Activated CD8-positive, alpha-beta T cell treated with anti-CD3 and anti-CD28 coated beads, Interleukin-2, amount 10 ng/mL, durations not matched to agents 7 days and 5 days (primary cell): ENCODE results near the gene PNPLA7. TPM values are rescaled to one million over a fixed set of nuclear protein-coding genes. Genes with fewer than 3 reads are reported as not detected.
"Not testable (repeated sequence)": the region's sequence is repeated elsewhere in the genome, so short reads cannot be mapped to it uniquely, and the experiment has no call there.

Source experiments
- ATAC-seq: fragments of 150-1000 bp; cut with Tn5 transposase; one replicate; pipeline ENCODE4 v1.10.0; 2021; ENCODE audit warnings: moderate library complexity
- CTCF ChIA-PET: fragments of 350-600 bp; sonication (Branson Sonifier 250); formaldehyde crosslinking; loops from one replicate; lab custom pipeline; 2021; ENCODE audit warnings: antibody characterized with exemption; lab: Charles Lee
- POLR2A ChIA-PET: fragments of 350-600 bp; sonication (Branson Sonifier 250); formaldehyde crosslinking; loops from one replicate; lab custom pipeline; 2021; ENCODE audit warnings: antibody characterized with exemption; lab: Charles Lee
- DNase-seq: peaks from one replicate; pipeline ENCODE4 v3.0.0-alpha.2; 2020
- H3K27ac Mint-ChIP-seq: one replicate; pipeline ENCODE4 v1.8.0; 2021; ENCODE audit warnings: mild to moderate bottlenecking, mixed read lengths
- H3K27me3 Mint-ChIP-seq: one replicate; pipeline ENCODE4 v1.8.0; 2021; ENCODE audit warnings: low read depth, mixed read lengths
- H3K36me3 Mint-ChIP-seq: one replicate; pipeline ENCODE4 v1.8.0; 2021; ENCODE audit warnings: low read depth, mixed read lengths
- H3K4me1 Mint-ChIP-seq: one replicate; pipeline ENCODE4 v1.8.0; 2021; ENCODE audit warnings: low read depth, mixed read lengths
- H3K4me3 Mint-ChIP-seq: one replicate; pipeline ENCODE4 v1.8.0; 2021; ENCODE audit warnings: mild to moderate bottlenecking, mixed read lengths
- H3K9me3 Mint-ChIP-seq: one replicate; pipeline ENCODE4 v1.8.0; 2022; ENCODE audit warnings: mixed read lengths; ENCODE audit not compliant: insufficient read depth
- total RNA-seq, 2 experiments: library from RNA; stranded (reverse); gene quantifications; one replicate each; pipeline ENCODE4 v1.2.3, GENCODE V29; 2021

PNPLA7 gene
- total RNA-seq, 2 experiments from 2014 or later = 3.4 to 3.7 TPM

DNA sequence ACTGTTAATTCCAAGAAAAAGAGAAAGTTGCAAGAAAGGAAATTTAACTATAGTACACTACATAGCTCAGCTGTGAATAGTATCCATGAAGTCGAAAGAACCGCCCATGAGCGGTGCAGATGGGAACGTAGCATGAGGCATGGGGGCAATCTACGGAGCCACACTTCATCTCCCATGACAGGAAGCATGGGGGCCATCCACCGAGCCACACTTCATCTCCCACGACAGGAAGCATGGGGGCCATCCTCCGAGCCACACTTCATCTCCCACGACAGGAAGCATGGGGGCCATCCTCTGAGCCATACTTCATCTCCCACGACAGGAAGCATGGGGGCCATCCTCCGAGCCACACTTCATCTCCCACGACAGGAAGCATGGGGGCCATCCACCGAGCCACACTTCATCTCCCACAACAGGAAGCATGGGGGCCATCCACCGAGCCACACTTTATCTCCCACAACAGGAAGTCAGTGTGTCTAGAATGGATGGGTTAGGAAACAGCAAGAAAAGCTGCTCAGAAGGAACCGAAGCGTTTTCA, 13.5 kb downstream of the PNPLA7 start:
- Mint-ChIP-seq H3K4me1 (peaks cover 30% of the 10 kb centered on the region), H3K36me3 (peaks cover 21% of the 10 kb centered on the region), H3K4me3 (peak overlapping the region; percentile 5), H3K27ac (peak overlapping the region; percentile 93)
- not testable (repeated sequence) for H3K27me3 Mint-ChIP-seq, H3K9me3 Mint-ChIP-seq
- DNase-seq = peak; percentile 56
- POLR2A ChIA-PET = interaction anchor here (1.4 kb wide), 1 partner anchor 15 kb away, joined by 4 read pairs; the partner anchor contains the start of gene MRPL41
- CTCF ChIA-PET = interaction anchor here (1.3 kb wide), 1 partner anchor 11 kb away, joined by 4 read pairs; no protein-coding TSS in a partner anchor
- peak; percentile 60 for ATAC-seq

- CTCF ChIA-PET = interaction anchor here (0.7 to 1.5 kb wide), 5 partner anchors 10 to 112 kb away, joined by 3 to 7 read pairs (median 4); partner anchors contain the start of genes EXD3, MRPL41, NOXA1 and PNPLA7
- Mint-ChIP-seq H3K9me3 (peaks cover 5% of the 10 kb centered on the region), H3K27me3 (no peaks in the 10 kb centered on the region), H3K27ac (peak overlapping the region; percentile 79), H3K36me3 (peaks cover 21% of the 10 kb centered on the region), H3K4me3 (no peak overlapping the region), H3K4me1 (peaks cover 41% of the 10 kb centered on the region)
- no peak for DNase-seq
- ATAC-seq = no peak
- POLR2A ChIA-PET = no interaction called here
These were observed 15.1 kb downstream of the PNPLA7 start for GRCh38 chr9:137535120-137535428.

- DNase-seq (peak; percentile 31), ATAC-seq (peak; percentile 40)
- peaks cover 5% of the 10 kb centered on the region for H3K9me3 Mint-ChIP-seq
- peak overlapping the region; percentile 79 for H3K27ac Mint-ChIP-seq
- no peak overlapping the region for H3K4me3 Mint-ChIP-seq
- CTCF ChIA-PET = interaction anchor here (0.7 to 1.5 kb wide), 5 partner anchors 11 to 112 kb away, joined by 3 to 7 read pairs (median 4); partner anchors contain the start of genes EXD3, MRPL41, NOXA1 and PNPLA7
- peaks cover 21% of the 10 kb centered on the region for H3K36me3 Mint-ChIP-seq
- H3K4me1 Mint-ChIP-seq = peaks cover 41% of the 10 kb centered on the region
- POLR2A ChIA-PET = no interaction called here
- H3K27me3 Mint-ChIP-seq = no peaks in the 10 kb centered on the region
These were observed 15.7 kb downstream of the PNPLA7 start for GRCh38 chr9:137534256-137535119.

DNA sequence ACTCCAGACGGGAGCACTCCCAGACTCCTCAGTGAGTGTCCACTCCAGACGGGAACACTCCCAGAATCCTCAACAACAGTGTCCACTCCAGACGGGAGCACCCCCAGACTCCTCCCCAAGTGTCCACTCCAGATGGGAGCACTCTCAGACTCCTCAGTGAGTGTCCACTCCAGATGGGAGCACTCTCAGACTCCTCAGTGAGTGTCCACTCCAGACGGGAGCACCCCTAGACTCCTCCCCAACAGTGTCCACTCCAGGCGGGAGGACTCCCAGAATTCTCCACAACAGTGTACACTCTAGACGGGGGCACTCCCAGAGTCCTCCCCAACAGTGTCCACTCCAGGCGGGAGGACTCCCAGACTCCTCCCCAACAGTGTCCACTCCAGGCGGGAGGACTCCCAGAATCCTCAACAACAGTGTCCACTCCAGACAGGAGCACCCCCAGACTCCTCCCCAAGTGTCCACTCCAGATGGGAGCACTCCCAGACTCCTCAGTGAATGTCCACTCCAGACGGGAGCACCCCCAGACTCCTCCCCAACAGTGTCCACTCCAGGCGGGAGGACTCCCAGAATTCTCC, 17.2 kb downstream of the PNPLA7 start:
- POLR2A ChIA-PET, H3K27ac Mint-ChIP-seq, DNase-seq, H3K9me3 Mint-ChIP-seq, H3K27me3 Mint-ChIP-seq, ATAC-seq, H3K4me3 Mint-ChIP-seq: not testable (repeated sequence)
- Mint-ChIP-seq H3K36me3 (peaks cover 21% of the 10 kb centered on the region), H3K4me1 (peaks cover 40% of the 10 kb centered on the region)
- CTCF ChIA-PET = interaction anchor here (1.2 to 1.8 kb wide), 2 partner anchors 24 to 89 kb away, joined by 3 to 5 read pairs; no protein-coding TSS in a partner anchor

DNA sequence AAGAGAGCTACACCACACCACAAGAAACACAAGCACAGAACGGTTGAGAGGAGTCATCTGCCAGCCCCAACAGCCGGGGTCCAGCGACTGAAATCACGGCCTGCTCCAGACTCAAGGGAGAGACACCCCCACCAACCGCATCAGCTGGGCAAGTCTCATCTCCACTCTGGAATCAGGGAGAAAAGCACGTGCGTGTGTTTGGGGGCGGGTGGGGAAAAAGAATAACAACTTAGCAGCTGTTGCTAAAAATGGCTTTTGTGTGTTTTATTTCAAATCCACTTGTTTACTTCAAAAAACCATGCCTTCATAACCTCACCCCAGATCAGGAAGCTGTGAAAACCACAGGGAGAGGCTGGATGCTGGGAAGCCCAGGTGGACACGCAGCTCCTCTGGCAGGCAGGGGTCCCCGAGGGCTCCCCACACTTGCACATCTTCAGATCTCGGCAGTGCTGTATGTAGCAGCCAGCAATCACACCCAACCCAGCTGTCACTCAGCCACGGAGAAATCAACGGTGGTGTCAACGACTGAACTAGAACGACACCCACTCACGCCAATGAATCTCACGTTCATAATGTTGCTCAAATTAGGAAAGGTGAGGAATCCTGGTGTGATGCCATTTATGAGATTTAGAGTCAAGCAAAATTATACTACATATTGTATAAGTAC, 19.0 kb downstream of the PNPLA7 start:
- ChIA-PET CTCF (interaction anchor here (0.7 to 1.8 kb wide), 3 partner anchors 13 to 401 kb away, joined by 3 to 5 read pairs (median 4); no protein-coding TSS in a partner anchor), POLR2A (interaction anchor here (0.9 kb wide), 1 partner anchor 108 kb away, joined by 3 read pairs; the partner anchor contains the start of genes EXD3 and NOXA1)
- Mint-ChIP-seq H3K9me3 (peaks cover 2% of the 10 kb centered on the region), H3K27ac (no peak overlapping the region), H3K4me1 (peaks cover 24% of the 10 kb centered on the region), H3K36me3 (peaks cover 8% of the 10 kb centered on the region), H3K4me3 (no peak overlapping the region), H3K27me3 (no peaks in the 10 kb centered on the region)
- ATAC-seq (no peak), DNase-seq (no peak)

GRCh38 chr9:137530331-137530730, 19.9 kb downstream of the PNPLA7 start:
- Mint-ChIP-seq H3K27me3 (no peaks in the 10 kb centered on the region), H3K4me1 (peaks cover 22% of the 10 kb centered on the region), H3K36me3 (peaks cover 6% of the 10 kb centered on the region), H3K27ac (no peak overlapping the region), H3K4me3 (no peak overlapping the region), H3K9me3 (no peaks in the 10 kb centered on the region)
- DNase-seq (no peak), ATAC-seq (no peak)
- CTCF ChIA-PET = interaction anchor here (1.7 kb wide), 1 partner anchor 14 kb away, joined by 4 read pairs; no protein-coding TSS in a partner anchor
- POLR2A ChIA-PET = no interaction called here

DNA sequence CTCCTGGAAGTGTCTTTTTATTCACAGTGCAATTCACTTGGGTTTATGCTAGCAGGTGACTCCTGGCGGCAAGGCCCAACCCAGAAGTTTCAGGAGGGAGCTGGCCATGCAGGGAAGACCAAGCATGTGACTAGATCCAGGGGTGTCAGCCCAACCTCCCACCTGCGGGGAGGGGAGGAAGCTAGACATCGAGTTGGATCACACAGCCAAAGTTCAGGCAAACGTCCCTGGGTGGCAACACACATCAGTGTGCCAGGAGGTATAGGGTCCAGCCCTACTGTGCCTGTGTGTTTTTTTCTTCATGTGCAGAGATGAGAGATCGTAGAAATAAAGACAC, 25.3 kb downstream of the PNPLA7 start:
- H3K4me3 Mint-ChIP-seq = no peak overlapping the region
- no peak overlapping the region for H3K27ac Mint-ChIP-seq
- H3K36me3 Mint-ChIP-seq = no peaks in the 10 kb centered on the region
- DNase-seq = no peak
- H3K4me1 Mint-ChIP-seq = peaks cover 6% of the 10 kb centered on the region
- no peak for ATAC-seq
- no peaks in the 10 kb centered on the region for H3K9me3 Mint-ChIP-seq
- CTCF ChIA-PET = interaction anchor here (1.0 to 1.3 kb wide), 2 partner anchors 55 to 238 kb away, joined by 3 to 4 read pairs; no protein-coding TSS in a partner anchor
- H3K27me3 Mint-ChIP-seq = no peaks in the 10 kb centered on the region
- POLR2A ChIA-PET = no interaction called here

DNA sequence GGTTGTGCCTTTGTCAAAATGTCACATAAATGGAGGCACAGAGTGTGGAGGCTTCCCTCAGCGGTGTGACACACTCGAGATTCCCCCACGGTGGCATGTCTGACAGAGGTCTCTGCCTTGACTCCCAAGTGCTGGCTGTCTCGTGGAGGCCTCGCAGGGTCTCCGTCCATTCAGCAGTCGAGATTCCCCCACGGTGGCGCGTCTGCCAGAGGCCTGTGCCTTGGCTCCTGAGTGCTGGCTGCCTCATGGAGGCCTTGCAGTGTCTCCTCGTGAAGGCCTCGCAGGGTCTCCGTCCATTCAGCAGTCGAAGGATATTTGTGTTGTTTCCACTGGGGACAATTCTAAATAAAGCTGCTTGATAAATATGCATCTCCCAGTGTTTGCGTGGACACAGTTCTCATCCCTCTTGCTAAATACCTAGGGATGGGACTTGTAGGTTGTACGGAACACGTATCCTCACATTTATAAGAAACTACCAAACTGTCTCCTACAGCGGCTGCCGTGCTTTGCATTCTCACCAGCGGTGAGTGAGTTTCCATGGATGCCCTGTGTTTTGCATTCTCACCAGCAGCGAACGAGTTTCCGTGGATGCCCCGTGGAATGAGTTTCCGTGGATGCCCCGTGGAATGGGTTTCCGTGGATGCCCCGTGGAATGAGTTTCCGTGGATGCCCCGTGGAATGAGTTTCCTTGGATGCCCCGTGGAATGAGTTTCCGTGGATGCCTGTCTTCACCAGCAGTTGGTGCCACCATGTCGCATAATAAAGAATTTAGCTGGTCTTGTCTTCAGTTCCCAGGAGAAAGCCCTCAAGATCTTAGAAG, 25.8 kb downstream of the PNPLA7 start:
- ChIA-PET POLR2A (no interaction called here), CTCF (interaction anchor here (1.0 to 1.3 kb wide), 2 partner anchors 54 to 238 kb away, joined by 3 to 4 read pairs; no protein-coding TSS in a partner anchor)
- no peak overlapping the region for H3K4me3 Mint-ChIP-seq
- ATAC-seq = no peak
- H3K36me3 Mint-ChIP-seq = no peaks in the 10 kb centered on the region
- no peaks in the 10 kb centered on the region for H3K27me3 Mint-ChIP-seq
- no peak for DNase-seq
- no peaks in the 10 kb centered on the region for H3K9me3 Mint-ChIP-seq
- H3K4me1 Mint-ChIP-seq = peaks cover 6% of the 10 kb centered on the region
- H3K27ac Mint-ChIP-seq = no peak overlapping the region

- DNase-seq (no peak), ATAC-seq (no peak)
- no peak overlapping the region for H3K4me3 Mint-ChIP-seq
- no peaks in the 10 kb centered on the region for H3K36me3 Mint-ChIP-seq
- H3K27me3 Mint-ChIP-seq = no peaks in the 10 kb centered on the region
- no peaks in the 10 kb centered on the region for H3K9me3 Mint-ChIP-seq
- H3K4me1 Mint-ChIP-seq = peaks cover 6% of the 10 kb centered on the region
- CTCF ChIA-PET = interaction anchor here (1.1 kb wide), 1 partner anchor 13 kb away, joined by 3 read pairs; no protein-coding TSS in a partner anchor
- POLR2A ChIA-PET = no interaction called here
- H3K27ac Mint-ChIP-seq = no peak overlapping the region
These were observed 27.3 kb downstream of the PNPLA7 start for GRCh38 chr9:137522746-137523455.

DNA sequence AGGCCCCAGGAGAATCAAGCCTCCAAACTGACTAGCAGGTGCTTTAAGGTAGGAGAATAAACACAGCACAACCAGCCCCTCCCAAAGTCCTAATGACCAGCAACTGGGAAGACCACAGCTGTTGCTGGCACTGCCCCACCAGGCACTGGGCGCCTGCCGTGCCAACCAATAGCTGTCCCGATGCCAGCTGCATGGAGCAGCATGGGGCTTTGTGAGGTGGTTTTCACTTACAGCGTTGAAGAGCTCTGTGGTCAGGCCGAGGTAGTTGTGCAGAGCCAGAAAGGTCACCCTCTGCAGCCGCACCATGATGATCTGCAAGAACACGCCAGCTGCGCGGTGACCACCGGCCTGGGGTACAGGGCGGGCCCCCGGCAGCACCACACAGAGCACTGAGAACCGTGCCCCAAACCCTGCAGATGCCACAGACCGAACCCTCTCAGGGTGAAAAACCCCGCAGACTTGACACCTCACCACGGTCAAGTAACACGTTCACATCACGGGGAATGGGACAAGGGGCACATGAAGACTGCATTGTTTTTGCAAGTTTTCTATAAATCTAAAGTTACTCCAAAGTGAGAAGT, 28.7 kb downstream of the PNPLA7 start:
- no peaks in the 10 kb centered on the region for H3K27me3 Mint-ChIP-seq
- H3K27ac Mint-ChIP-seq = no peak overlapping the region
- H3K36me3 Mint-ChIP-seq = no peaks in the 10 kb centered on the region
- no peaks in the 10 kb centered on the region for H3K9me3 Mint-ChIP-seq
- no peak overlapping the region for H3K4me3 Mint-ChIP-seq
- DNase-seq (no peak), ATAC-seq (no peak)
- CTCF ChIA-PET = interaction anchor here (1.0 kb wide), 1 partner anchor 98 kb away, joined by 3 read pairs; the partner anchor contains the start of genes EXD3 and NOXA1
- POLR2A ChIA-PET = no interaction called here
- peaks cover 6% of the 10 kb centered on the region for H3K4me1 Mint-ChIP-seq
